HG02981 (cell line): ENCODE data around the gene PDGFB.

Source experiments
- ATAC-seq: cut with Tn5 transposase; IDR thresholded peaks from one replicate; pipeline ENCODE4 v1.9.1; 2021; ENCODE audit warnings: mild to moderate bottlenecking, moderate library complexity; ENCODE audit not compliant: unreplicated experiment

The PDGFB gene

GRCh38 chr22:39277142-39277607 is 32.4 kb upstream of the PDGFB start:
- ATAC-seq, result no peak

DNA sequence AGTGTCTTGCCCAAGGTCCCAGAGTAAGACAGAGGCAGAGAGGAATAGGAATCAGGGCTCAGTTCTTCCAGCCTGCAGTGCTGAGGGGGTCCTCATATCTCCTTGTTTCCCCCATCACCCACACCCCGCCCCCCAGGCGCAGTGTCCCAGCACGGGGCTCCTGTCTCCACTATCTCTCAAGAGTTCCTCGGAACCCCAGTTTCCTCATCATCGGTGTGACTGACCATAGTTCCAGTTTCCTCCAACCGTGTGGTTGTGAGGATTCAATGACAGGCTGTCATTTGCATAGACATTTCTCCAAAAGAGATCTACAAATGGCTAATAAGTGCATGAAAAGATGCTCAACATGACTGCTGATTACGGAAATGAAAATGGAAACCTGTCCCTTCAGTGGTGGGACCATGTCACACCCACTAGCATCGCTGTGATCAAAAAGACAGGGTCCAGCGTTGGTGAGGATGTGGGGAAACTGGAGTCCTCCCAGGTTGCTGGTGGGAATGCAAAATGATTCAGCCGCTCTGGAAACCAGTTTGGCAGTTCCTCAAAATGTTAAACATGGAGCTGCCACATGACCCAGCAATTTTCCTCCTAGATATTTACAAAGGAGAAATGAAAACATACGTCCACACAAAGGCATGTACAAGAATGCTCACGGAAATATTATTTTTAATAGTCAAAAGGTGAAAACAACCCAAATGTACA is 31.8 kb upstream of the PDGFB start:
- no peak for ATAC-seq

- ATAC-seq, result no peak
Observed at GRCh38 chr22:39275814-39276439, 31.1 kb upstream of the PDGFB start.

GRCh38 chr22:39273950-39274887 is 29.4 kb upstream of the PDGFB start:
- no peak for ATAC-seq

DNA sequence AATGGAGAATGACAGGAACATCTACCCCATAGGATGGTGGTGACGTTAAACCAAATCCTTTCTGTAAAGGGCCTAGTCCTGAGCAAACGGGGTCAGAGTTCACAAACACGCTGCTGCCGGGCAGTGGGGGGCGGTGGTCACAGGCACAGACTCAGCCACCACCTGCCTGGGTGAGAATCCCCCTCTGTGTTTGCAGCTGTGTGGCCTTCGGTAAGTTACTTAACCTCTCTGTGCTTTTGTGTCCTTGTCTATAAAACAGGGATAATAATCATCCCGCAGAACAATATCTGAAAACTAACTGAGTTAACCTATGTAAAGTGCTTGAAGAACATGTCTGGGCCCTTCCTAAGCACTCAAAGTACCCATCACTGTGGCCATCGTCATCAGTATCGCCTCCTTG is 26.0 kb upstream of the PDGFB start:
- no peak for ATAC-seq

DNA sequence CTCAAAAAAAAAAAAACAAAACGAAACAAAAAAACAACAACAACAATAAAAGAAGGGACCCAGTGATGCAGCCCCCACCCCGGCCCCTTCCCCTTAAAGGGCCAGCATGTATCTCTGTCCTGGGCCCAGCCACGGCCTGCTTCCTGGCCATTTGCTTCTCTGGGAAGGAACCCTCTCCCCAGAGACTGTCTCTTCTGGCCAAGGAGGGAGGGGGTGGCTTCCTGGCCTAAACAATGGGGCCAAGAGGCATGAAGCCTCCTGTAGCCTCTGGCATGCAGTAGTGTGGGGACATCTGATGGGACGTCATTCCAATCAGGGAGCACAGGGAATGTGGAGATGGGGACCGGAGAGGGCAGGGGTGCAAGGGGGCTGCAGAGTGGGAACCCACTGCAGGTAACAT is 25.5 kb upstream of the PDGFB start:
- no peak for ATAC-seq

DNA sequence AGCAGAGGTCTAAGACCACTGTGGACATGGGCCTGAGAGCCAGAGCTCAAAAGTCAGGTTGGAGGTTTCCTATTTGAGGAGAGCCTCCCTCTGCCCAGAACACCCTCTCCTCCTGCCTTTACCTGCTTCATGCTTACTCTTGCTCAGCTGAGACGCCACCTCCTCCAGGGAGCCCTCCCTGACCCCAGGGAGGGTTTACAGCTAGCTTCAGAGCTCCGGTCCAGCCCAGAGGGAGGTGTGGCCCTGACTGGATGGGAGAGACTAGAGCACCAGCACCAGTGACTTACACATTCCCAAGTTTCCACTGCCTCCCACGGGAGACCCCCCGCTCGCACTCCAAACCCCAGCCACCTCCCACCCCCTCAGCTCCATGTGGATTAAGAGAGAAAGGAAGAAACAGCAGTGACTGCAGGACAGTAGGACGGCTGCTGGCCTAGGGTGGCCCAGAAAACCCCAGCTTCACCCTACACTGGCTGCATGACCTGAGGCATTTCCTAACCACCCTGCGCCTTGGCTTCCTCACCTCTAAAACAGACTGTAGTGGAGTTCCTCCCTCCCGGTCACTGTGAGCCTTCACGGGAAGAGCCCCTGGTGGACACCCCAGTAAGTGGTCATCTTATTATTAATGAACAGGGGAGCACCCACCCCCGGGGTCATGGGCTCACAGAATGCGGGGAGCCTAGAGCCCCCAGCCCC is 24.5 kb upstream of the PDGFB start:
- ATAC-seq, result no peak

DNA sequence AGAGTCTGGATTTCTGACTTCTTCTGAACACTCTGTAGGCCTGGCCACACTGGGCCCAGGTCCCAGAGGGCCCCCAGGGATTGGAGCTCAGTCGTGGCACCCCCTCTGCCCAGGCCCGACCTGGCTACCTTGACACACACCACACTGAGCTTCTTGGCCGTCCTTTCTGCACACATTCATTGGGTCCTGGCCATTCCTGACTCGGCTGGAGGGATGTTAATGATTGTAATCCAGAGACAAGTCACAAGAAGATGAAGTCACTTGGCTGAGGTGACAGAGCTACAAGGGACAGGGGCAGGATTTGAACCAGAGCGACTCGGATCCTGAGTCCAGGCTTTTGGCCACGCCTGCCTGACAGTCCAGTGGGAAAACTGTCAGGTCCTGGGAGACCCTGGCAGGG is 23.9 kb upstream of the PDGFB start:
- ATAC-seq, result no peak

DNA sequence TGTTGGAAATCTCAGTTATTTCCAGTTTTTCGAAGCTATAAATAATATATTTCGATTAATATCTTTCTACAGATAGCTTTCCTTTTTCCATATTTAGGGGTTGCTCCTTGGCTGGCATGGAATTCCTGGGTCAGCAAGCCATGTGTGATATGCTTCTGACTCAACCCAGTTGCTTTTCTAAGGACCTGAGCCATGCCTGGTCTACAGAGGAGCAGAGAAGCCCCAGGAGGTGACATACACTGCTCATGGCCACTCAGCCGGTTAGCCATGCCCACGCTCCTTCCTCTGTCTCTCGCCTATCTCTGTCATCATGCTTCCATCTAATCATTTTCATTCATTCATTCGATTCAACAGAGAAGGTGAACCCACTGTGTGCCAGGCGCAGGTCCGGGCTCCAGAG is 23.2 kb upstream of the PDGFB start:
- no peak for ATAC-seq

- ATAC-seq, result peak; percentile 65
Observed at GRCh38 chr22:39266398-39267030, 21.7 kb upstream of the PDGFB start.

DNA sequence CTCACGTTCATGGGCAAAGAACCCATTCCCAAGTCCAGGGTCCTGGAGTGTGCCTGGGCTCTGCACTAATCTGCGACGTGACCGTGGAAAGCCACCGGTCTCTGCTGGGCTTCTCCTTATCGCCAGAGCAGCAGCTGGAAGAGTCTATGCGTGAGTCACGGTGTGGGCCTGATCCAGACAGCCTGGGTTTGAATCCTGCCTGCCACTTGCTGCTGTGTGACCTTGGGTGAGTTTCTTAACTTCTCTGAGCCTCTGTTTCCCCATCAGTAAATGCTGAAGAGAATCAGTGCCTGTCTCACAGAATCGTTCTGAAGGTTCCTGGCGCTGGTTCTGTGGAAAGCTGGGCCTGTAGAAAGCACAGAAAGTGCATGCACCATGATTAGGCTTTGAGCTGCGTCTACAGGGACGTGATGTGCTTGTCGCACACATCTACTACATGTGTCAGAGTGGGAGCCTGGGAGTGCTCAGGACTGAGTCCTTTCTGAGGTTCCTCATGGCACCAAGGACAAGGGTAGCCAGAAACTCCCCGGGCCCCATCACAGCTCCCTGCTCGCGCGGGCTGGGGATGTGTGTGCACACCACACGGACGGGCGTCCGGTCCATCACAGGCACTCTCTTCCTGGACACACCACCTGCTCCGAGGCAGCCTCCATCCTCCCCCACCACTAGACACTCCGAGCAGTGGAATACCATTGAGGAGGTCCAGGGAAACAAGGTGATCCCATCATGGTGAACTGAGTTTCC is 20.5 kb upstream of the PDGFB start:
- ATAC-seq, result no peak

GRCh38 chr22:39264349-39265038 is 19.7 kb upstream of the PDGFB start:
- ATAC-seq, result no peak

GRCh38 chr22:39263626-39264348 is 19.0 kb upstream of the PDGFB start:
- ATAC-seq, result no peak

DNA sequence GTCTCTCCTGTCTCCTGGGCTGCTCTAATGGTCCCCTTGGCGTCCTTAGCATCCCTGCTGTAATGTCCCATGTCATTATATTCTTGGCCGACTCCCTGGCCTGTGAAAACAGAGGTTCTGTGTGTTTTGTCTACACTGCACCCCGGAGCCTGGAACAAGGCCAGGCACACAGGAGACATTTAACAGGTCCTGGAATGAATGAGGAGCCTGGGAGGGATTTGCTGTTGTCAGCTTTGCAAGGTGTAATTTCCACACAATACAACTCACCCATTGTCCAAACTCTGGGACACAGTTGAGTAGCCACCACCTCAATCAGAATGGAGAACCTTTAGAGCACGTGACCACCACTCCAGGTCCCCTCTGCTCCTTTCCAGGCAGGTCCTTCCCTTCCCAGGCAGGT is 14.9 kb upstream of the PDGFB start:
- ATAC-seq, result no peak

DNA sequence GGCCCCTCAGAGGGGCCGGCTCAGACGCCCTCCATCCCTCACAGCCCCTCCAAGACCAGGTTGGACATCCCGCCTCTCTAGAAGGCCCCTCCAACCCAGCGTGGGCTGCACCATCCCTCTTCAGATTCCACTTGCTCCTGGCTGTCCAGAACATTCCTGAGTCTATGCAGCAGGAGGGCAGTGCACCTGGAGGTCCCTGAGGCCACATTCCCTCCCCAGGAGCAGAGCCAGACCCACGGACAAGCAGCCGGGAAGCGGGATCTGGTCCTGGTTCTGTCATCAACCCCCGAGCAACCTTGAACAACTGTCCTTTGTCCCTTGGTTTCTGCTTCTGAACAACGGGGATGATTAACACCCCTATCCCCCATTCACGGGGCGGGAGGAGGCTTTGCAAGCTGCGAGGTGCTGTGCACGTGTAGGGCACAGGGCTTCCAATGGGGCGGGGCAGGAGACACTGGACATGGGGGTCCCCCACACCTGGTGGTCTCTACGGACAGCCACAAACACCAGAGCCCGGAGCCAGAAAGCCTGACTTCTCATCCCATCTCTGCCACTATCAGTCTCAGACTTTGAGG is 13.2 kb upstream of the PDGFB start:
- no peak for ATAC-seq

DNA sequence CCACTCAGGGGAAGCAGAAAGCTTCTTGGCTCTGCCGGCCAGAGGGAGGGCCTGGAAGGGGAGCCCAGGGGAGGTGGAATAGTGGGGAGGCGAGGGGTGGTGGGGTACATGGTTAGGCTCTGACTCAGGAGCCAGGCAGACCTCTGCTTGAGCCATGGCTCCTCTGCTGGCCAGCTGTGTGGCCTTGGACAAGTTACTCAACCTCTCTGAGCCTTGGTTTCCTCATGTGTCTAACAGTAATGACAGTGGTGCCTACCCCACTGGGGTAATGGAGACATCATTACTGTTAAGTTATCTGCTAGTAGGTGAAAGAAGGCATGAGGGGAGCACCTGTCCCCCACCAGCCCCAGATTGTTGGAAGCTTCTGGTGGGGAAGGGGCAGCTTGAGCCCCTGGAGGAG is 12.2 kb upstream of the PDGFB start:
- ATAC-seq, result no peak

GRCh38 chr22:39256186-39256552 is 11.4 kb upstream of the PDGFB start:
- no peak for ATAC-seq

DNA sequence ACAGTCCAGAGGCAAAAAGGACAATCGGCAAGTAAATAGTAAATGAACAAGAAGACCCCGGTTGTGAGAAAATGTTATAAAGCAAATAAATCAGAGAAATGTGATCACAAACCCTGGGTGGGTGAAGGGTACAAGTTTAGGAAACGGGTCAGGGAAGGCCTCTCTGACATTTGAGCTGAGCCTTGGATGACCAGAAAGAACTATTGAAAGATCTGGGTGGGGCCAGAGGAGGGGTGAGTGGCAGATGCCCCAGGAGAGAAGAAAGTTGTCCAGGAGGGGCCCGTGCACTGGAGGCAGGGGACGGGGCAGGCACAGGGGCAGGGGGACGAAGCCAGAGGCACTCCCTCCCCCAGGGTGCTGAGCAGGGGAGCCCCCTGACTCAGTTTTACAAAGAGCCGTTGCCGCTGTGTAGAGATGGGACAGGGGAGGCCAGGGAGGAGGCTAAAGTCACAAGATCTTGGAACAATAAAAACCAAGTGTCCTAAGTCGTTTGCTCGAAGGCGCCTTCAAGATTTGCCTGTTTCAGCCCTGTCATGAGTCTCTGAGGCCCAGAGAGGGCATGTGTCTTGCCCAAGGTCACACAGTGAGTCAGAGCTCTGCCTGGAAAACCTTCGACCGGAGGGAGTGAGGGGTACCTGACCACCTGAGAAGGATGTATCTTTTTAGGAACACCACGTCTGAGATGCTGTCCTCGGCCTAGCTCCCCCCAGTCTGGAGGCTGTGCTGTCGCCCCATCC is 10.8 kb upstream of the PDGFB start:
- ATAC-seq, result no peak
